HCT116 (cell line): Measurements from ENCODE around the gene TMC1. TPM values are rescaled to one million over a fixed set of nuclear protein-coding genes. Genes with fewer than 3 reads are reported as not detected.

Experiments used
- ATAC-seq: fragments of 200-7000 bp; cut with Tn5 transposase; 2 replicates; pipeline ENCODE4 v1.9.1; 2020; ENCODE audit warnings: mild to moderate bottlenecking, moderate library complexity
- BruUV-seq: library from RNA; stranded (reverse); fragments of 400-500 nt; replicated peaks from 2 replicates; lab custom pipeline; 2021; lab: Mats Ljungman, UMichigan
- CTCF ChIA-PET: fragments of 300-600 bp; sonication (Branson Sonifier 250); formaldehyde crosslinking; loops from one replicate; lab custom pipeline; 2021; ENCODE audit warnings: antibody characterized with exemption; lab: Charles Lee
- POLR2A ChIA-PET: fragments of 300-600, 350-600 bp; sonication (Branson Sonifier 250); formaldehyde crosslinking; loops from one replicate; lab custom pipeline; 2021; ENCODE audit warnings: antibody characterized with exemption; lab: Charles Lee
- RAD21 ChIA-PET, 2 experiments: fragments of 300-600 bp; sonication (Branson Sonifier 250); formaldehyde crosslinking; loops; one replicate each; lab custom pipeline; 2023; ENCODE audit warnings: low total read pairs in 2 of 2; ENCODE audit not compliant: uncharacterized antibody in 2 of 2, unreplicated experiment in 2 of 2, low non-redundant PET in 1 of 2; lab: Charles Lee
- DNase-seq: peaks from one replicate; pipeline ENCODE4 v3.0.0-alpha.2; 2010; ENCODE audit warnings: low read depth, low spot score
- H2AFZ ChIP-seq: fragments of 200-600 bp; shearing (Covaris generic), sonication (generic); 2 replicates; pipeline ENCODE4 v1.6.1; 2017; ENCODE audit warnings: low read depth, mixed run types, mixed read lengths, antibody characterized with exemption, low read length; ENCODE audit not compliant: poor library complexity, severe bottlenecking
- H3K27ac ChIP-seq: 2 replicates; pipeline ENCODE4 v1.5.1; 2012; ENCODE audit warnings: low read depth, low read length
- H3K27me3 ChIP-seq: fragments of 200-600 bp; sonication (generic); 2 replicates; pipeline ENCODE4 v1.6.1; 2016; ENCODE audit warnings: mixed run types, low read length, mixed read lengths; ENCODE audit not compliant: insufficient read depth
- H3K36me3 ChIP-seq, 2 experiments: fragments of 200-500 bp in 1 of 2; fragments of 200-600 bp in 1 of 2; sonication (Bioruptor generic) in 1 of 2; sonication (generic) in 1 of 2; 2 replicates each; pipeline versions ENCODE4 v1.5.1 to v1.6.1; 2014 to 2016; ENCODE audit warnings: low read length in 2 of 2, inconsistent platforms in 1 of 2, mixed read lengths in 1 of 2, mixed run types in 1 of 2; ENCODE audit not compliant: insufficient read depth in 2 of 2, control insufficient read depth in 1 of 2
- H3K4me1 ChIP-seq, 2 experiments: fragments of 200-600 bp in 1 of 2; sonication (generic) in 1 of 2; 2 replicates each; pipeline versions ENCODE4 v1.5.1 to v1.6.1; 2012 to 2017; ENCODE audit warnings: low read length in 2 of 2, inconsistent platforms in 1 of 2, mild to moderate bottlenecking in 1 of 2, mixed read lengths in 1 of 2, mixed run types in 1 of 2, moderate library complexity in 1 of 2; ENCODE audit not compliant: insufficient read depth in 2 of 2, control insufficient read depth in 1 of 2
- H3K4me2 ChIP-seq: fragments of 200-600 bp; sonication (generic); 2 replicates; pipeline ENCODE4 v1.6.1; 2017; ENCODE audit warnings: mixed run types, low read length, mixed read lengths
- H3K4me3 ChIP-seq, 2 experiments: fragments of 200-600 bp in 1 of 2; sonication (generic) in 1 of 2; replicated peaks in 1 of 2; 2 replicates each; pipeline ENCODE4 v1.5.1; 2011 to 2016; ENCODE audit warnings: low read length in 2 of 2, control low read depth in 1 of 2, low read depth in 1 of 2, mild to moderate bottlenecking in 1 of 2, mixed read lengths in 1 of 2, mixed run types in 1 of 2
- H3K79me2 ChIP-seq: fragments of 200-600 bp; sonication (generic); 2 replicates; pipeline ENCODE4 v1.6.1; 2017; ENCODE audit warnings: mild to moderate bottlenecking, mixed run types, low read length, moderate library complexity, mixed read lengths; ENCODE audit not compliant: insufficient read depth
- H3K9ac ChIP-seq: fragments of 200-600 bp; sonication (generic); 2 replicates; pipeline ENCODE4 v1.6.1; 2016; ENCODE audit warnings: low read length, mixed read lengths
- H3K9me2 ChIP-seq: fragments of 200-600 bp; sonication (generic), shearing (Covaris generic); 2 replicates; pipeline ENCODE4 v1.6.1; 2017; ENCODE audit warnings: mixed run types, mild to moderate bottlenecking, moderate library complexity; ENCODE audit not compliant: insufficient read depth
- H3K9me3 ChIP-seq, 2 experiments: fragments of 200-500 bp in 1 of 2; fragments of 200-600 bp in 1 of 2; sonication (Bioruptor generic) in 1 of 2; sonication (generic) in 1 of 2; 2 replicates each; pipeline ENCODE4 v1.6.1; 2014 to 2017; ENCODE audit warnings: low read length in 2 of 2, mixed read lengths in 2 of 2, inconsistent platforms in 1 of 2, low read depth in 1 of 2, mild to moderate bottlenecking in 1 of 2, mixed run types in 1 of 2, moderate library complexity in 1 of 2; ENCODE audit not compliant: control insufficient read depth in 1 of 2, insufficient read depth in 1 of 2
- H4K20me1 ChIP-seq: fragments of 200-600 bp; sonication (generic), shearing (Covaris generic); 2 replicates; pipeline ENCODE4 v1.6.1; 2017; ENCODE audit warnings: mixed run types, mild to moderate bottlenecking, moderate library complexity; ENCODE audit not compliant: insufficient read depth
- CBX3 ChIP-seq: IDR thresholded peaks from 2 replicates; pipeline ENCODE4 v1.6.1; 2012; ENCODE audit warnings: low read depth
- CEBPB ChIP-seq: IDR thresholded peaks from 2 replicates; pipeline ENCODE4 v1.6.1; 2012; ENCODE audit warnings: low read depth
- EZH2phosphoT487 ChIP-seq: fragments of 200-600 bp; IDR thresholded peaks from 2 replicates; pipeline ENCODE4 v1.6.1; 2018; ENCODE audit warnings: antibody characterized with exemption, borderline replicate concordance
- FOSL1 ChIP-seq: IDR thresholded peaks from 2 replicates; pipeline ENCODE4 v1.6.1; 2012; ENCODE audit warnings: low read depth
- JUND ChIP-seq: IDR thresholded peaks from 2 replicates; pipeline ENCODE4 v1.6.1; 2012
- POLR2AphosphoS5 ChIP-seq: IDR thresholded peaks from 2 replicates; pipeline ENCODE4 v1.6.1; 2011; ENCODE audit warnings: mild to moderate bottlenecking, low read depth, low read length, moderate library complexity
- RAD21 ChIP-seq: IDR thresholded peaks from 2 replicates; pipeline ENCODE4 v1.6.1; 2012; ENCODE audit warnings: low read depth, mild to moderate bottlenecking
- SP1 ChIP-seq: IDR thresholded peaks from 2 replicates; pipeline ENCODE4 v1.6.1; 2012; ENCODE audit warnings: low read depth
- SRF ChIP-seq: IDR thresholded peaks from 2 replicates; pipeline ENCODE4 v1.6.1; 2012; ENCODE audit warnings: low read depth
- YY1 ChIP-seq: IDR thresholded peaks from 2 replicates; pipeline ENCODE4 v1.6.1; 2011; ENCODE audit warnings: low read length, low read depth, moderate library complexity, mild to moderate bottlenecking; ENCODE audit not compliant: insufficient replicate concordance; ENCODE audit errors: extremely low read depth
- ZFX ChIP-seq: fragments of 450-650 bp; IDR thresholded peaks from 2 replicates; pipeline ENCODE4 v1.6.1; 2017
- ZNF274 ChIP-seq: fragments of 200-500 bp; sonication (Bioruptor generic); IDR thresholded peaks from 2 replicates; pipeline ENCODE4 v1.6.1; 2014; ENCODE audit warnings: mild to moderate bottlenecking, low read depth, low read length, inconsistent platforms
- intact Hi-C: fragments of 100-400 bp; cut with micrococcal nuclease; formaldehyde crosslinking; loops from 2 replicates; pipeline ENCODE4 v1.10.0; 2022
- total RNA-seq: library from RNA; stranded (reverse); gene quantifications from one replicate; pipeline ENCODE4 v1.2.1, GENCODE V29; 2021; ENCODE audit not compliant: unreplicated experiment
- TF ChIP-seq, protein P1 (sequence below): IDR thresholded peaks from 2 replicates; pipeline ENCODE4 v1.6.1; 2012
- TF ChIP-seq, protein P2 (sequence below), 3 experiments: fragments of 200-600 bp in 1 of 3; sonication (generic) in 1 of 3; IDR thresholded peaks in 2 of 3; conservative IDR thresholded peaks in 1 of 3; 2 replicates each; pipeline ENCODE4 v1.5.1; 2012 to 2017; ENCODE audit warnings: low read depth in 2 of 3, low read length in 2 of 3, antibody characterized with exemption in 1 of 3, borderline replicate concordance in 1 of 3, control low read depth in 1 of 3, mild to moderate bottlenecking in 1 of 3, mixed read lengths in 1 of 3, mixed run types in 1 of 3, moderate library complexity in 1 of 3; ENCODE audit not compliant: insufficient read depth in 1 of 3
- TF ChIP-seq, protein P3 (sequence below): IDR thresholded peaks from 2 replicates; pipeline ENCODE4 v1.6.1; 2011; ENCODE audit warnings: mild to moderate bottlenecking, low read length, moderate library complexity; ENCODE audit not compliant: insufficient replicate concordance; ENCODE audit errors: extremely low read depth

TMC1 gene
- total RNA-seq, 1 experiment from 2014 or later = 0.57 TPM

DNA sequence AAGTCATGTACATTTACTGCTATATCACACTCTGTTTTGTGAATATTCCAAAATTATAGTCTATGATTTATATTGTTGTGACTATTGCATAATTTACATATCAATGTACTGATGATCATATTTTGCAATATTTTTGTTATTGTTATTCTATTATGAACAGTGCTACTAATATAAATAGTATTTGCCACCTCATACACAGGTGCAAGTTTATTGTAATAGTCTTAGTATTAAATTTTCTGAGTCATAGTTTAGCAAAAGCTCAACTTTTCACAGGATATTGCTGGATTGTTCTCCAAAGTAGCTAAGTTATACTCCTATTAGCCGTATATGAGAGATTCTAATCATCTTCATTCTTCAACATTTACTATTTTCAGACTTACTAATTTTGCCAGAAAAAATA lies 124.7 kb downstream of the TMC1 start:
- no peak for ATAC-seq
- ChIA-PET POLR2A (no interaction called here), RAD21 (no interaction called here)
- DNase-seq = no peak
- TF ChIP-seq JUND = no peak
- TF ChIP-seq SRF = no peak
- no peak for TF ChIP-seq SP1
- TF ChIP-seq CEBPB = no peak
- no peak for TF ChIP-seq FOSL1
- TF ChIP-seq, protein P1, sequence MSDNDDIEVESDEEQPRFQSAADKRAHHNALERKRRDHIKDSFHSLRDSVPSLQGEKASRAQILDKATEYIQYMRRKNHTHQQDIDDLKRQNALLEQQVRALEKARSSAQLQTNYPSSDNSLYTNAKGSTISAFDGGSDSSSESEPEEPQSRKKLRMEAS = no peak
- TF ChIP-seq RAD21 = no peak
- no peak for TF ChIP-seq EZH2phosphoT487
- TF ChIP-seq, all 23 proteins: peak for 0
- no peak overlapping the region for H2AFZ ChIP-seq
- no peaks in the 10 kb centered on the region for H3K4me1 ChIP-seq
- no peaks in the 10 kb centered on the region for H4K20me1 ChIP-seq
- no peak overlapping the region for H3K27ac ChIP-seq
- 0 out of 2 replicates have a peak, but pooled peaks cover 3% of the 10 kb centered on the region for H3K9me2 ChIP-seq
- no peaks in the 10 kb centered on the region for H3K9me3 ChIP-seq
- CTCF ChIA-PET = no interaction called here
- no peaks in the 10 kb centered on the region for H3K36me3 ChIP-seq
- no peaks in the 10 kb centered on the region for H3K27me3 ChIP-seq
- intact Hi-C loops = no loop called here
- no TSS peak for BruUV-seq
- H3K4me3 ChIP-seq = no peak overlapping the region
- no peak overlapping the region for H3K9ac ChIP-seq
- H3K4me2 ChIP-seq = no peak overlapping the region
- H3K79me2 ChIP-seq = no peaks in the 10 kb centered on the region

DNA sequence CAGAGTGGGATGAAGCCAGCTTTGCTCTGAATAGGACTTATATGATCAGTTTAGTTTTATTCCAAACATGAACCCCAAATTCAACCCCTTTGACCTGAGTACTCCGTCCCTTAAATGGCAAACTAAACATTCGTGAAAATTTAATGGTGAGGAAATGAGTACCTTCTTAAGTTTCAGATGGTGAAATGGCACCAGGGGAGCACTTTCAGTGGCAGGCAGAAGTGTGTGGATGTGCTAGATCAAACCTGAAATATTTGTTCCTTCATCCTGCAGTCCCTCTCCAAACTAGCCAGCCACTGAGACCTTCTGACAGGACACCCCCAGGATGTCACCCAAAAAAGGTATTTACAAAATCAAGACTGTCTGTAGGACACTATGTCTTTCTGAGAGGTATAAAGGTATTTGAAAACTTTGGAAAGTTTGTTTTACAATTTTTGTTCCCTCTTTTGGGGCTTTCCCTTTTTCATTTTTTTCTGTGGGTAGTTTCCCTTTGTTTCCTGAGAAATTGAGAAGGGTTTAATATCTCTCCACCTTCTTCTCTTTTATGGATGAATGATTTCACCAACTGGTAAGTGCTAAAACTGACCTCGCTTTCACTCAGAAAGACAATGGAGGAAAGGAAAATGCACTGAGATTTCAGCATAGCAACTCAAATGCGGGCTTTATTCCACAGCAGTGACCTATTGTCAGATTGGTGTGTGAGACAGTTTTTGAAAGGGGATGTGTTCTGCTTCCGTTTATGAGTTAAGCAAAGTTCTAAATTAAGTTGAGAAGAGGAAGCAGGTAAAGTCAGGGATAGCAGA lies 127.1 kb downstream of the TMC1 start:
- Histone ChIP-seq H3K4me2 (no peak overlapping the region), H3K9me3 (no peaks in the 10 kb centered on the region), H3K27ac (no peak overlapping the region), H3K36me3 (no peaks in the 10 kb centered on the region), H3K9ac (no peak overlapping the region), H3K4me1 (no peaks in the 10 kb centered on the region), H4K20me1 (no peaks in the 10 kb centered on the region), H3K4me3 (no peak overlapping the region), H3K27me3 (no peaks in the 10 kb centered on the region), H3K9me2 (0 out of 2 replicates have a peak, but pooled peaks cover 3% of the 10 kb centered on the region), H3K79me2 (no peaks in the 10 kb centered on the region), H2AFZ (no peak overlapping the region)
- POLR2A ChIA-PET = no interaction called here
- ATAC-seq = no peak
- BruUV-seq = no TSS peak
- no peak for DNase-seq
- CTCF ChIA-PET = no interaction called here
- intact Hi-C loops = no loop called here
- RAD21 ChIA-PET = no interaction called here
- TF ChIP-seq, protein P1 = no peak
- TF ChIP-seq, protein P2, sequence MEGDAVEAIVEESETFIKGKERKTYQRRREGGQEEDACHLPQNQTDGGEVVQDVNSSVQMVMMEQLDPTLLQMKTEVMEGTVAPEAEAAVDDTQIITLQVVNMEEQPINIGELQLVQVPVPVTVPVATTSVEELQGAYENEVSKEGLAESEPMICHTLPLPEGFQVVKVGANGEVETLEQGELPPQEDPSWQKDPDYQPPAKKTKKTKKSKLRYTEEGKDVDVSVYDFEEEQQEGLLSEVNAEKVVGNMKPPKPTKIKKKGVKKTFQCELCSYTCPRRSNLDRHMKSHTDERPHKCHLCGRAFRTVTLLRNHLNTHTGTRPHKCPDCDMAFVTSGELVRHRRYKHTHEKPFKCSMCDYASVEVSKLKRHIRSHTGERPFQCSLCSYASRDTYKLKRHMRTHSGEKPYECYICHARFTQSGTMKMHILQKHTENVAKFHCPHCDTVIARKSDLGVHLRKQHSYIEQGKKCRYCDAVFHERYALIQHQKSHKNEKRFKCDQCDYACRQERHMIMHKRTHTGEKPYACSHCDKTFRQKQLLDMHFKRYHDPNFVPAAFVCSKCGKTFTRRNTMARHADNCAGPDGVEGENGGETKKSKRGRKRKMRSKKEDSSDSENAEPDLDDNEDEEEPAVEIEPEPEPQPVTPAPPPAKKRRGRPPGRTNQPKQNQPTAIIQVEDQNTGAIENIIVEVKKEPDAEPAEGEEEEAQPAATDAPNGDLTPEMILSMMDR (IDR thresholded peaks at IDR 0.05 in 2 of 3, conservative IDR thresholded peaks at IDR 0.05 in 1 of 3; ENCODE audit: borderline replicate concordance in 1 of 3, insufficient read depth in 1 of 3, low read depth in 2 of 3, low read length in 2 of 3) = no peak
- TF ChIP-seq SRF = no peak
- TF ChIP-seq JUND = no peak
- TF ChIP-seq YY1 = no peak
- TF ChIP-seq POLR2AphosphoS5 = no peak
- no peak for TF ChIP-seq CBX3
- no peak for TF ChIP-seq ZNF274
- TF ChIP-seq, protein P3, sequence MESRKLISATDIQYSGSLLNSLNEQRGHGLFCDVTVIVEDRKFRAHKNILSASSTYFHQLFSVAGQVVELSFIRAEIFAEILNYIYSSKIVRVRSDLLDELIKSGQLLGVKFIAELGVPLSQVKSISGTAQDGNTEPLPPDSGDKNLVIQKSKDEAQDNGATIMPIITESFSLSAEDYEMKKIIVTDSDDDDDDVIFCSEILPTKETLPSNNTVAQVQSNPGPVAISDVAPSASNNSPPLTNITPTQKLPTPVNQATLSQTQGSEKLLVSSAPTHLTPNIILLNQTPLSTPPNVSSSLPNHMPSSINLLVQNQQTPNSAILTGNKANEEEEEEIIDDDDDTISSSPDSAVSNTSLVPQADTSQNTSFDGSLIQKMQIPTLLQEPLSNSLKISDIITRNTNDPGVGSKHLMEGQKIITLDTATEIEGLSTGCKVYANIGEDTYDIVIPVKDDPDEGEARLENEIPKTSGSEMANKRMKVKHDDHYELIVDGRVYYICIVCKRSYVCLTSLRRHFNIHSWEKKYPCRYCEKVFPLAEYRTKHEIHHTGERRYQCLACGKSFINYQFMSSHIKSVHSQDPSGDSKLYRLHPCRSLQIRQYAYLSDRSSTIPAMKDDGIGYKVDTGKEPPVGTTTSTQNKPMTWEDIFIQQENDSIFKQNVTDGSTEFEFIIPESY = no peak
- TF ChIP-seq ZFX = no peak
- TF ChIP-seq, all 23 proteins: peak for 0
